ENCODE data around the gene AFDN. TPM values are rescaled to one million over a fixed set of nuclear protein-coding genes. Genes with fewer than 3 reads are reported as not detected.
"Not testable (repeated sequence)": the region's sequence is repeated elsewhere in the genome, so short reads cannot be mapped to it uniquely, and the experiment has no call there.

AFDN gene
- total RNA-seq, 4 donors from 2014 or later = 134 to 179 (median 144) TPM

- 81 to 85% methylated on average over 9 of the region's 9 CpGs for whole genome bisulfite sequencing, 2 donors
- Histone ChIP-seq H3K27me3 (no peaks in the 10 kb centered on the region), H3K4me3 (no peak within 1 kb of the TSS), H3K27ac (no peak within 1 kb of the TSS), H3K9me3 (no peaks in the 10 kb centered on the region), H3K36me3 (no peaks in the 10 kb centered on the region), H3K4me1 (no peaks in the 10 kb centered on the region)
- no peak for TF ChIP-seq POLR2A (IDR thresholded peaks at IDR 0.05)
- TF ChIP-seq CTCF (IDR thresholded peaks at IDR 0.05) = no peak
- no peak for TF ChIP-seq EP300 (IDR thresholded peaks at IDR 0.05)
- DNase-seq (ENCODE audit: low spot score in 2 of 2) = no peak
Observed at GRCh38 chr6:167997642-167998041, 170.9 kb downstream of the AFDN start, which contains the start of gene KIF25. KIF25 (plus strand) TSS chr6:167997671; CDS start chr6:168029586, 31,915 bp downstream.

- H3K36me3 ChIP-seq = no peaks in the 10 kb centered on the region
- H3K27me3 ChIP-seq = no peaks in the 10 kb centered on the region
- 68 to 86% methylated on average over 5 of the region's 5 CpGs for WGBS, 2 donors
- no peaks in the 10 kb centered on the region for H3K9me3 ChIP-seq
- no peak overlapping the region for H3K4me3 ChIP-seq
- H3K4me1 ChIP-seq = no peaks in the 10 kb centered on the region
- no peak for DNase-seq (ENCODE audit: low spot score in 2 of 2)
- H3K27ac ChIP-seq = no peak overlapping the region
- no peak for TF ChIP-seq POLR2A (IDR thresholded peaks at IDR 0.05)
- TF ChIP-seq CTCF (IDR thresholded peaks at IDR 0.05) = no peak
- TF ChIP-seq EP300 (IDR thresholded peaks at IDR 0.05) = no peak
Observed at GRCh38 chr6:167998215-167998614, 171.5 kb downstream of the AFDN start.

- Histone ChIP-seq H3K9me3 (no peaks in the 10 kb centered on the region), H3K4me1 (no peaks in the 10 kb centered on the region), H3K36me3 (no peaks in the 10 kb centered on the region), H3K27ac (no peak overlapping the region), H3K4me3 (no peak overlapping the region), H3K27me3 (no peaks in the 10 kb centered on the region)
- WGBS, 2 donors = 91% methylated on average over 13 of the region's 13 CpGs
- no peak for TF ChIP-seq CTCF (IDR thresholded peaks at IDR 0.05)
- TF ChIP-seq POLR2A (IDR thresholded peaks at IDR 0.05) = no peak
- TF ChIP-seq EP300 (IDR thresholded peaks at IDR 0.05) = no peak
- DNase-seq (ENCODE audit: low spot score in 2 of 2) = no peak
Observed at GRCh38 chr6:168000198-168001028, 173.7 kb downstream of the AFDN start.

- DNase-seq (ENCODE audit: low spot score in 2 of 2) = no peak
- Histone ChIP-seq H3K9me3 (no peaks in the 10 kb centered on the region), H3K4me3 (no peak overlapping the region), H3K4me1 (no peaks in the 10 kb centered on the region), H3K27ac (no peak overlapping the region), H3K36me3 (no peaks in the 10 kb centered on the region), H3K27me3 (no peaks in the 10 kb centered on the region)
- WGBS, 2 donors = 85 to 93% methylated on average over 10 of the region's 10 CpGs
- TF ChIP-seq EP300 (IDR thresholded peaks at IDR 0.05) (no peak), POLR2A (IDR thresholded peaks at IDR 0.05) (no peak), CTCF (IDR thresholded peaks at IDR 0.05) (no peak)
Observed at GRCh38 chr6:168001029-168001332, 174.3 kb downstream of the AFDN start.

GRCh38 chr6:168001514-168001913, 174.8 kb downstream of the AFDN start:
- not testable (repeated sequence) for DNase-seq (ENCODE audit: low spot score in 2 of 2); H3K36me3 ChIP-seq; H3K4me3 ChIP-seq; H3K4me1 ChIP-seq; H3K9me3 ChIP-seq; H3K27me3 ChIP-seq; H3K27ac ChIP-seq
- WGBS, 2 donors = 93 to 94% methylated on average over 21 of the region's 21 CpGs
